GM21423 (cell line): Measurements from ENCODE around the gene C12orf60.
A peak's percentile ranks its signal among the peaks of the same experiment; 100 is the strongest.
"Not testable (repeated sequence)": the region's sequence is repeated elsewhere in the genome, so short reads cannot be mapped to it uniquely, and the experiment has no call there.

Experiments used
- ATAC-seq: cut with Tn5 transposase; IDR thresholded peaks from one replicate; pipeline ENCODE4 v1.9.1; 2021; ENCODE audit warnings: mild to moderate bottlenecking, moderate library complexity; ENCODE audit not compliant: unreplicated experiment

The C12orf60 gene

GRCh38 chr12:14803011-14803829, at the start of gene C12orf60, which contains the start of gene WBP11:
Gene C12orf60 (plus strand): TSS chr12:14803670. CDS start chr12:14822936, 19,266 bp downstream.
Gene WBP11 (minus strand): TSS chr12:14803478. CDS start chr12:14801383, 2,095 bp downstream.
- ATAC-seq: peak; percentile 99

- ATAC-seq: no peak
These were observed 46.9 kb upstream of the C12orf60 start for GRCh38 chr12:14756334-14757143.

- not testable (repeated sequence) for ATAC-seq
These were observed 43.7 kb upstream of the C12orf60 start for GRCh38 chr12:14759711-14760280.

GRCh38 chr12:14765398-14765797, 38.1 kb upstream of the C12orf60 start:
- no peak for ATAC-seq

GRCh38 chr12:14766020-14766419, 37.5 kb upstream of the C12orf60 start:
- ATAC-seq: not testable (repeated sequence)

- no peak for ATAC-seq
These were observed 36.7 kb upstream of the C12orf60 start for GRCh38 chr12:14766649-14767215.

- ATAC-seq: no peak
These were observed 35.9 kb upstream of the C12orf60 start for GRCh38 chr12:14767617-14768016.

GRCh38 chr12:14768823-14769405, 34.6 kb upstream of the C12orf60 start:
- no peak for ATAC-seq

GRCh38 chr12:14769466-14769968, 34.0 kb upstream of the C12orf60 start:
- peak; percentile 0 for ATAC-seq

GRCh38 chr12:14769969-14770495, 33.4 kb upstream of the C12orf60 start:
- ATAC-seq: peak; percentile 37

- peak; percentile 21 for ATAC-seq
These were observed 32.7 kb upstream of the C12orf60 start for GRCh38 chr12:14770496-14771461.

GRCh38 chr12:14771651-14772137, 31.8 kb upstream of the C12orf60 start:
- ATAC-seq: no peak

GRCh38 chr12:14772946-14773345, 30.5 kb upstream of the C12orf60 start:
- no peak for ATAC-seq

- ATAC-seq: peak; percentile 10
These were observed 29.8 kb upstream of the C12orf60 start for GRCh38 chr12:14773685-14774073.

- peak; percentile 54 for ATAC-seq
These were observed 29.2 kb upstream of the C12orf60 start for GRCh38 chr12:14774074-14774905.

GRCh38 chr12:14774906-14775635, 28.4 kb upstream of the C12orf60 start:
- ATAC-seq: no peak

- ATAC-seq: no peak
These were observed 27.9 kb upstream of the C12orf60 start for GRCh38 chr12:14775636-14775980.
